GM21619 (cell line): ENCODE measurements around the gene COBL.
A peak's percentile ranks its signal among the peaks of the same experiment; 100 is the strongest.
"Not testable (repeated sequence)": the region's sequence is repeated elsewhere in the genome, so short reads cannot be mapped to it uniquely, and the experiment has no call there.

Source experiments
- ATAC-seq: cut with Tn5 transposase; IDR thresholded peaks from one replicate; pipeline ENCODE4 v1.9.1; 2021; ENCODE audit not compliant: unreplicated experiment

Gene COBL

DNA sequence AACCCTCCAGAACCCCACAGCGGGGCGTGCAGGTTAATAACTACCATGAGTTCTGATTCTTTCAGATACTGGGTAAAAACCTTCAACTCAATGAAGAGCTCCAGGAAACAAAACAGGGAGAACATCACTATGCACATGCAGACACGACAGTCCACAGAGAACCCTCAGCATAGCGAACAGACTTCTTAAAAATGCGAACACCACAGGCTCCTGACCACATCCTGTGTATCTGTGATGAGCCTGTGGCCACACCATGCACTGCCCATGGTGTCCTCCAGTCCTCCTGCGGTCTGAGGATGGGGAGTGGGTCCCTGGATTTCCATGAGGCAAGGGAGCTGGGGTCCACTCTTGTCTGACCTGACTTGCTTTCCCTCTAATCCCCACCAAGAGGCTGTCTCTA, 107.2 kb downstream of the COBL start:
- ATAC-seq: no peak

DNA sequence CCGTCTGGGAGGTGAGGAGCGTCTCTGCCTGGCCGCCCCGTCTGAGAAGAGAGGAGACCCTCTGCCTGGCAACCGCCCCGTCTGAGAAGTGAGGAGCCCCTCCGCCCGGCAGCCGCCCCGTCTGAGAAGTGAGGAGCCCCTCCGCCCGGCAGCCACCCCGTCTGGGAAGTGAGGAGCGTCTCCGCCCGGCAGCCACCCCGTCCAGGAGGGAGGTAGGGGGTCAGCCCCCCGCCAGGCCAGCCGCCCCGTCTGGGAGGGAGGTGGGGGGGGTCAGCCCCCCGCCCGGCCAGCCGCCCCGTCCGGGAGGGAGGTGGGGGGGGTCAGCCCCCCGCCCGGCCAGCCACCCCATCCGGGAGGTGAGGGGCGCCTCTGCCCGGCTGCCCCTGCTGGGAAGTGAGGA, 108.5 kb downstream of the COBL start:
- ATAC-seq: not testable (repeated sequence)

DNA sequence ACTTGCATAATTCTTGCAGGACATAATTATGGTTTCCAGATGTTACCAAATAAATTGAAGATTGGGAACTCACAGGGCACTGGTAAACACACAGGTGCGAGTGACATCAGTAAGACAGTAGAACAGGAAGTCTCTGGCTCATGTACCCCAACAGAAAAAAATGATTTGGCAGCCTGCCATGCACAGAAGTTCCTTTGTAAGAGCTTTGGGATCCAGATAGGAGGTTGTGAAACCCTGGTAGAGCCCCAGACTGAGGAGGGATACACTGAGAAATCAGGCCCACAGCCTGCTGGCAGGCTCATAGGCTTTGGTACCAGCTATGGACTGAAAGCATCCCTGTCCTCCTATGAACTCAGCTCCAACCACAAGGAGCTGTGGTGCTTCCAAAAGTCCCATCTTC, 118.0 kb downstream of the COBL start:
- no peak for ATAC-seq

DNA sequence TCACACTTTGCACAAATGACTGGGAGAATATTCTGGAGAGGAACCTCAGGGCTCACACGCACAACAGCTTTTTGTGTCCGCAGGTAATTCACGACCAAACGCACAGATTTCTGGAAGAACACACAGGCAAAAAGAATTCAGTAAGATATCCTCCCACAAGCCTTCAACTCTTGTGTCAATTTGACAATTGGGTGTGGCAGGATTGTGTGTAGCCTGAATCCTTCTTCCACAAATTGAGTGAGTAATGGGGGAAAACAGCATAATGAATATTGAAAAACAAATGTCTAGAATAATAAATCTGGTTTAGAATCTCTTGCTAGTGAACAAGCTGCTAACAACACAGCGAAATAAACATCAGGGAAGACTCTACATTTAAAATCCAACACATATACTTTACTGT, 125.6 kb downstream of the COBL start:
- no peak for ATAC-seq

DNA sequence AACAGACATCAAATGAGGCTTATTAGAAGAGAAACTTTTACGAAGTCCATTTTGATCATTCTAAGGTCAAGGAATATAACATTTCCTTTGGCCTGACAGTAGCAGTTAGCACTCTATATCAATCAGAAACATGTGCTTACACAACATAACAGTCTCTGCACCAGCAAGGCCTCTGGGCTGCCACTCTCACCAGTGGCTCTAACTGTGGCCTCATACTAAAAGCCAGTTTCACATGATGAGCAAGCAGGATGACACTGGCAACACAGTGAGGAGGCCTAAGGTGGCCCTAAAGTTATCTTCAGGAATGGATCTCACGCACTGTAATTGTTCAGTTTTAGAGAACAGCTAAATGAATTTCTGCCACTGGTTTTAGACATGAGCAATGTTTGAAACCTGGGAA, 126.8 kb downstream of the COBL start:
- no peak for ATAC-seq

DNA sequence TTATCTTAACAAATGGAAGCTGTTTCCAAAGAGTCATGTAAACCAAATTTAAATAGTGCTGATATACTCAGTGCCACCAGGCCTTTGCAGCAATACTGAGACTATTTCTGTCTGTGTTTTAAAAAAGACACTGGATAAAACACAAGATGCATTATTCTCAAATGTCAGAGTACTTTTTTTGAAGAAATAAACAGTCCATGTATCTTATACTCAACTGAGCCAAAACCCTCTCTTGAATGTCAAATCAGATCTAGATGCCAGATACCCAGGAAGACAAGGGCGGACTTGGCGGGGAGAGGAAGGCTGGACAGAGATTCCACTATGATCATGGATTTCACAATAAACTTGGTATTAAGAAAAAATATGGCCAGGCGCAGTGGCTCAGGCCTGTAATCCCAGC, 127.6 kb downstream of the COBL start:
- no peak for ATAC-seq

DNA sequence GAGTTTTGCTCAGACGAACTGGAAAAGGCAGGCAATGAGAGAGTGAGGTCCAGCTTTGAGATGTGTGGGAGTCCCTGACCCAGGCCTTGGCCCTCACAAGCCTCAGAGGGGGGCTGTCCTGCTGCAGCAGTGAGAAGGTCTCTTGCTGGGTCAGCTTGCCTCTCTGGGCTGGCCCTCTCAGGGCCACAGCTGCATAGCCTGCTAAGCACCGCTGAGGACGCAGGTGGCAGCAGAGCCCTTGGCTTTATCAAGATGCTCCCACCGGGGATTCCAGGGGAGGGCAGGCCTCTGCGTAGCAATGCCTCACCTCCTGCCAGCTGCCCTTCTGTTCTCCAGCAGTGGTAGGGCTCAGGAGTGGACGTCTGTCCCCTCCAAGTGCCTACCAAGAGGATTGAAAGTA, 128.7 kb downstream of the COBL start:
- ATAC-seq: no peak

DNA sequence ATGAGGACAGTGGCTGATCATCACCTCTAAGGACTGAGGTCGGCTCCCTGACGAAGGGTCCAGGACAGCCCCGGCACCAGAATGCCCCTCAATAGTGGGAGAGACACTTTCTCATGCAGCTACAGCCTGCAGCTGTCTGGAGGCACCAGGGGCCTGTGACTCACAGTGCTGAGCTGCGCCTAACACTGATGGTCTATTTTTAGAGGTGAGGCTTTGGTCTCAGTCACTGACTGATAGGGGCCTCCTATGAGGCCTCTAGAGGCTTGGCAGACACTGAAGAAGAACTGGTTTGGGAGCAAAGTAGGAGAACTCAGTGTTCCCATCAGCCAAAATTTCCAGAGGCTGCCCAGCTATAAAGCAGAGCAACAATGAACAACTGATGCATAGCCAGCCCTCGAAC, 130.1 kb downstream of the COBL start:
- no peak for ATAC-seq

DNA sequence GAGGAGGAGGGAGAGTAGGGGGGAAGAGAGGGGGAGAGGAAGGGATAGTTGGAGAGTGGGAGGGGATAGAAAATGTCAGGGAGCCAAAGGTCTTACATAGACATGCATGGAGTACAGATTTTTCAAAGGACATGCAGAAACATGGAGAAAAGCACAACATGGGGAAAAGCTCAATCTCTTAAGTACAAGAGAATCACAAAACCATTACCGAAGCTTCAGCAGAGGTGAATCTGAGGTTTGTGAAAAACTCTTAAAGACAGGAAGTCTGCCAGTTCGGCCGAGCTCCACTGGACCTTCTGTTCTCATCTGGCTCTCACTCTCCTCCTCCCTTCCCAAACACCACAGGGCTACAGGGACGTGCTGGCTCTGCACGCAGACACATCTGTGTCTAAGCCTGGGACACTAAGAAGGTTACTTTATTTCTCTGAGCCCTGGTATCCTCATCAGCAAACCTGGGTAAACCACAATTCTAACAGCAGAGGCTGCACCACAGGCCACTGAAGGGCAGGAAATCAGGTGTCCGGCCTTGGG, 133.9 kb downstream of the COBL start:
- no peak for ATAC-seq

DNA sequence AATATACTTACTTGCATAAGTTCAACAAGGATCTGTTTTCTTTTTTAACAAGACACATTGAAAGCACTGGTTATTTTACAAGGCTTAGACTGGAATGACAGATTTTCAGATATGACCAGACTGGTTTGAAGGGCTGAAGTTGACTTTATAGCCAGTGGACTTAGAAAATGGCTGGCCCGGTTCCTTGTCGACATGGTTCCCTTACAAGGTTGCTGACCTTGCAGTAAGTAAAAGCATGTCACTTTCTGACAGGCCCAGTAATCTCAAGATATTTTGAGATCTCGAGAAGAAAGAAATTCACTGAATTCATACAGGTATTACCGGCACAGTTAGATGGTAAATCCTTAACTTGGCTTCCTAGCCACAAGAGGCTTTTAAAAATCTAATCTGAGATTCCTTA, 136.5 kb downstream of the COBL start:
- no peak for ATAC-seq

DNA sequence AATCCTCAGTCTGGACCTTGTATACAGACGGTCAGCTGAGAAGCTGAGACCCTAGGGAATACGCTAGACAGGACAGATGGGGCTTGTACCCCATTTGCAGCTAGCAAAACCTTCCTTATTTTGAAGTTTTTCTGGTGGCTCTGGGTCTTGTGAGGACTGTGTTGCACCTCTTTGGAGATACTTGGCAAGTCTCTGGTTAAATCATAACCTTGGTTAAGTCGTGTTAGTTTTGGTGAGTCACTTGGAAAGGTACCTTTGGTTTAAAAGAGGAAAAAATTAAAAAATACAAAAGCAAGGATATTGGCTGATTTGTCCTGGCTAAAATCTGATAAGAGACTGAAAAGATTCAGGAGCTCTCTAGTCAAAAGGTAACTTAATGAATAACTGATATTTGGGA, 140.6 kb downstream of the COBL start:
- no peak for ATAC-seq

DNA sequence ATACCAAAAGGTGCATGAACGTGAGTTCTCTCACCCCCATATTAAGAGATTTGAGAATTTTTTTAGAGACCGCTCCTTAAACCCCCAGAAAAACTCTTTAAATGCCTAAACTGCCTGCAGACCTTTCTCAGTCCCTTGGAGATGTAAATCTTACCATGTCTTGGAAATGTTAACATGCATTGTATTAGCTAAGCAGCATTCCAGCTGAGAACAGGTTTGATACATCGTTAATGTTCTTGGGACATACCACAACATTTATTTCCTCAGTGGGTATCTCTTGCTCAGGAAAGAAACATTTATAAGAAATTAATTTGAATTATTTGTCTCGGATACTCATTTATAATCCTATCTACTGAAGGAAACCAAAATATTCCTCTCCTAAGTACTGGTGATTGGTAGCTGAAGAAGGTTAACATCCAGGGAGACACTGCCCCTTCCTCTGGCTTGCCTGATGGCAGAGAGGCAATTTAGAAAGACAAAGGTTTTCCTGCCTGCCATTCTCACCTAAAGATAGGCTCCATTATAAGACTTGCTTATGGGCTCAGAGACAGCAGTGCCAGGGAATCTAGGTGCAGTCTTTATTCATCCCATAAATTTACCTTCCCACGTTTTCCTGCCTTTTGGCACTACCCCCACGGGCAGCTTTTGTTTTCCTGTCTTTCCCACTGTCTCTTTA, 141.2 kb downstream of the COBL start:
- no peak for ATAC-seq

DNA sequence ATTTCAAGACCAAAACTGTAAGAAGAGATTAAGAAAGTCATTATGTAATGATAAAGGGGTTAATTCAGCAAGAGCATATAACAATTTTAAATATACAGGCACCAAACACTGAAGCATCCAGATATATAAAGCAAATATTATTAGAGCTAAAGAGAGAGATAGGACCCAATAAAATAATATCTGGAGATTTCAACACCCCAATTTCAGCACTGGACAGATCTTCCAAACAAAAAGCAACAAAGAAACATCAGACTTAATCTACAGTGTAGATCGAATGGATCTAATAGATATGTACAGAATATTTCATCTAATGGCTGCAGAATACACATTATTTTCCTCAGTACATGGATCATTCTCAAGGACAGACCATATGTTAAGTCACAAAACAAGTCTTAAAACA, 151.3 kb downstream of the COBL start:
- ATAC-seq: no peak

DNA sequence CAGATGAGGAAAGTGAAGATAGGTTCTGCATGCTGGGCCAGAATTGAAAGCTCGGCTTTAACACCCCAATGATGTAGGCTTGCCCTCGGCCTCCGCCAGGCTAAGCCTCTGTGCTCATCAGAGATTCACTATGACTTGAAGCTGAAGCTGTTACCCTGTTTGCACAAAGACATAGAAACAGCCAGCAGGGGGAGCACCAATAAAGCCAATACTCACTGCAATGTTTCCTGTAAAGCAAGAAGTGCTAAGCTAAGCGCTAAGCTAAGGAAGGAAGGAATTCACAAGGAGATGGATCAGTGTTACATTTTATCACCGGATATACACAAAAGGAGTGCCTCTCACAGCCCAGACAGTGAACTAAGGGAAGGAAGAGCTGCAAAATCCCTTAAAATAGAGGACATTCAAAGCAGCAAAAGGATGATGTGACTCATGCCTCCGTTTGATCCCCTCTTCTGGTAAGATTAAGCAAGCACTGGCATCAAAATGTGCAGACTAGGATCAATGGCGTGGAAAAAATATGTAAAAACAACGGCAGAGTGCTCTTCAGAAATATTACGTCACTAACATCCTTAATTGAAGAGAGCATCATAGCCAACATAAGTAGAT, 153.8 kb downstream of the COBL start:
- peak; percentile 92 for ATAC-seq

DNA sequence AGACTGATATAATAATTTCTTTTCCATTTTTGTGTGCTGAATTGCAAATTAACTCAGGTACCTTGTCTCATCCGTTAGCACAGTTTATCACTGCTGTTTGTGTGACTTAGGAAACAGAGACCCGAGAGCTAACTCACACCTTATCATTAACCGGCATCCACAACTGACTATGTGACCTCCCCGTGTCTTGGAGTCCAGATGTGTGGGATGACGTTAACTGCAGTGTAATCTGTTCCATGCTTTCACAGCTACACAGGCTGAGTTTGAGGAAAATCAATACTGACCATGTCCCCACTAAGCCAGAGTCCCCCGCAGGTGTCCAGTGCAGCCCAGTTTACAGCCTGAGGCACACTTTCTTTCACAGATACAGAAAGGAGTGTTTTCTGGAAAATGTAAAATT, 154.7 kb downstream of the COBL start:
- no peak for ATAC-seq

DNA sequence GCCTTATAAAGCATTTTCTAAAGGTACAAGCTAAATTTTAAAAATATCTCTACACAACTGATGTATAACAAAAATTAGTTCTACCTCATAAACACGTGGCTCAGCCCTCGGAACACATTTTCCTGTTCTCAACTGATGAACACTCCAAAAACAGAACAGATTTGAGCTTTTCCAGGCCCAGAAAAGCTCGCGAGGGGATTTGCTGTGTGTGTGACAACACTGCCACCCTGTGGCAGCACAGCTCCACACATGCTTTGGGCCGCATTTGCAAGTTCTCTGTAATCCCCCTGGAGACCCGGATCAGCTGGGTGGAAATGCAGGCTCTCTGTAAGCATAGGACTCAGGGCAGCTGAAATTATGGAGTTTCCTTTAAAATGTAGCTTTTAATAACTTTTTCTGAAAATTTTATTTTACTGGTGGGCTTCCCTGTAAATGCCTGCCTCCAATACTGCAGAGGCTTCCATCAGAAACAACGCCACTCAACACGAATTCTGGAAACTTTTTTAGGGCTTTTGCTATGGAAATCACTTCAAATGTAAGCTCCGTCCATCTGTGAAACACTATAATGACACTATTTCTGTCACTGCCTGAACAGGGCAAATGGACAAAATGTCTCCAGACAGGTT, 155.5 kb downstream of the COBL start:
- no peak for ATAC-seq

DNA sequence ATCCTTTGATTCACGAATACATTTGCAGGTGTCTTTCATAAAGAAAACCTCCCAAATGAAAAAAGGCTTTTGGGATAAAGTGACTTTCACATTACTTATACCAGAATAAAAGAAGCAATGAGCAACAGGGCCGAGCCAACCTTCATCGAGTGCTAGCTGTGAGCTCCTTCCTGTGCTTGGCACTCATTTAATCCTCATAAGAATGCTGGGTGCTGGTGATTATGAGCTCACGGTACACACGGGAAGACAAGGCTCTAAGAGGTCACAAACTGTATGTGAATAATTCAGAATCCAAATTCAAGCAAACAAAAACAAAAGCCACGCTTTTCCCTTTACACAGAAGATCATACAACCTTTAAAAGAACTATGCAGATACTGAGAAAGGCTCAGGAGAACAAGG, 156.2 kb downstream of the COBL start:
- no peak for ATAC-seq

DNA sequence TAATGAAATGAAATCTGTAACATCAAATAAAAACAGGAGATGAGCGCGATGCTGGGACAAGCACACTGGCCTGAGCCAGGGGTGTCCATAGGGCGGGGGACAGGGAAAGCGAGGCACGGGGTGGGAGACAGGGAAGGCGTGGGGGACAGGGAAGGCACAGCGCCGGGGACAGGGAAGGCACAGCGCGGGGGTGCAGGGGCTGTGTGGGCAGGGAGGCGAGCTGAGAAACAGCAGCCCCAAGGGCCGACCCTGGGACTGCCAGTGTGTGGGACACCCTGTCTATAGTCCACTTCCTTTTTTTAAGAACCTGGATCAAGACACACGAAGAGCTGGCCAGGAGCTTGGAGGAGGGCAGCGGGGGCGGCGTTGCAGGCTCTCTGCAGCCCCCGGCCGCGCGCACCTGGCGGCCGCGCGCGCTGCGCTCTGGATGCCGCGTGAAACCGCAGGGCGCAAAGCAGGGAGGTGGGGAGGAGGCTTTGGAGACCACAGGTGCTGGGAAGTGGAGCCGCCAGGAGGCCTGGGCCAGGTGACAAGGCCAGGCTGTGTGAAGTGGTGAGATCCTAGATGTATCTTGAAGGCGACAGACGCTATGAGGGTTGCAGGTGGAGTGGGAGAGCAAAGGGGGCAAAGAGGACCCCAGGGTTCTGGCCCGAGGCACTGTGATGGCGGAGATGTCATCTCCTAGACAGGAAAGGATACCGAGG, 157.7 kb downstream of the COBL start:
- no peak for ATAC-seq

DNA sequence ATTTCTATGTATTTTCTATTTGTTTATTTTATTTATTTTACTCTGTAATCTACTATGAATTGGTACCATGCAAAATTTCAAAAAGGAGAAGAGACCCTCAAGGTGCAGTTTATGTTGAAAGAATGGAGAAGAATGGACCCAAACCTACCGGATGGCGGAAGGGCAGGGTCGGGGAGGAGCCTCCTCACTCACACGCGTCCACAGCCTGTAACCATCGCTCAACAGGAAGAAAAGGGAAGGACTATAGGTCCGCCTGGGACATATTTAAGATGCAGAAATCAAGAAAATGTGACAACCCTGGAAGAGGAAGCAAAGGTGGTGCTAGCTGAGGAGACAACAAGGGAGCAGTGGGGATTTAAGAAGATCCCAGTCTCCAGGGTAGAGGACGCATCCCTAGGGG, 158.4 kb downstream of the COBL start:
- ATAC-seq: no peak

DNA sequence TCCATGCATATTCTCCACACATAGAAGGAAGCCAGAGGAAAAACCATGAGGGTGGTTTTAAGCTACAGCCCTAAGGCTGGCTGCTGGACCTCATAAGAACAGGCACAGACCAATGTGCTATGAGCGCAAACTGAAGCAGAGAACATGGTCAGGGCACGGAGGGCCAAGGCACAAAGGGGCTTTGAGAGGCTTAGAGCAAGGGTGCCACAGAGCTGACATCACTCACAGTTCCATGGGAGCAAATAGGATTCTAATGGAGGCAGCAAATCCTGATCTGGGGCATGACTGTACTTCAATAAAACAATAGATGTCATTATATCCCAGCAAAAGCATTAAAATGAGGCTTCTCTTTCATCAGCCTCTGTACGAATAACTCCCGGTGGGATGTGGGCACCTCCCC, 162.4 kb downstream of the COBL start:
- no peak for ATAC-seq

DNA sequence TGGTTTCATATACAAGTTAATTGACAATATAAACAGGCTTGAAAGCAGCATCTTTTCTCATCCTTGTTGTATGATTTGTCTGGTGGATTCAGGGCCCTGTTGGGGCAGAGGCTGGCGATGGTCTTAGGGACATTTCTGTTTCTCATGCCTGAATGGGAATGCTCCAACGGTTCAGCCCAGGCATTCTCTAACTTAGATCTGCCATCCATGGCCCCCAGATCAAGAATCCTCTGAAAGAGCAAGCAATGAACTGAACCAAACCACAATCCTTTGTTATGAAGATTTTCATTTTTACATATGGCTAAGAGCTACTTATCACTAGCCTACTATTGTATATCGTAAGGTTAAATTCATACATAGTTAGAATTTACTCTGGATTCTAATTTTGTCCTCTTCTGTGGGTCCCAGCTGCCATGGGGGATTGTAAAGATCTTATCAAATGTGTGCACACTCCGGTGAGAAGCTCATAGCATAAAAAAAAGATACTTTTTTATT, 163.9 kb downstream of the COBL start:
- ATAC-seq: no peak

DNA sequence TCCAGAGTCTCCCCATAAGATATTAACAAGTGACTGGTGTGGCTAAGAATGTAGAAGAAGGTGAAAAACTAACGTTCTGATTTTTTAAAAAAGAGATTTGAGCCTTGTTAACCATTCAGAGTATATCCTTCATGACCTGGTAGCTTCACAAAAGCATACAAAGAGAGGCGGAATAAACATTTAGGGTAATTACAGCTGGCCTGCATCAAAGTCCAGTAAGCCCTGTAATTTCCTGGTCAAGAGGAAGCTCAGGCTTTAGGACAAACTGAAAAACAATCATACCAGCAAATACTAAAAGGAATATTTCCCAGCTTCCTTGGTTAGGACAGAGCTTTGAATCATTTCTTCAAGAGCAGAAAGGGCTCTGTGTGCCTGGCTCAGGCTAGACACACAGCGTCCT, 165.2 kb downstream of the COBL start:
- no peak for ATAC-seq
